Measurements from ENCODE around the gene ATF2. TPM values are rescaled to one million over a fixed set of nuclear protein-coding genes. Genes with fewer than 3 reads are reported as not detected.
A peak's percentile ranks its signal among the peaks of the same experiment; 100 is the strongest.

ATF2 gene
- total RNA-seq, 1 donor from 2014 or later = 71.0 TPM

DNA sequence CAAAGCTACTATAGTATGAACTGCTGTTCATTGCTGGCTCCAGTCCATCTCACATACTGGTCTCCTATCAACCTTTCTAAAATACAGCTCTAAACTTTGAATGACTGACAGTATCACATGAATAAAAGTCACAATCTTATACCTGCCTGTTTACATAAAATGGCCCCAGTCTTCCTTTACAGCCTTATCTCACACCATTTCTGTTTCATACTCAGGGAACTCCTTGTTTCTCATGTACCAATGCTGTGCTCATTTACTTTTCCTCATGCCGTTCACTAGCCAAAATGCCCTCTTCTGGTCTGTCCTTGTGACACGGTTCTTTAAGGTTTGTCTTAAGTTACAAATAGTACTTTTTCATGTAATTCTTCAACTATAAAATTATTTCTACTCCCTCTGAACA lies 7.3 kb upstream of the ATF2 start:
- H3K27me3 Mint-ChIP-seq (ENCODE audit: unreplicated experiment) = no peaks in the 10 kb centered on the region
- DNase-seq (ENCODE audit: extremely low spot score, unreplicated experiment) = no peak
- H3K4me1 Mint-ChIP-seq (ENCODE audit: unreplicated experiment) = peaks cover 7% of the 10 kb centered on the region
- TF ChIP-seq, protein P1, sequence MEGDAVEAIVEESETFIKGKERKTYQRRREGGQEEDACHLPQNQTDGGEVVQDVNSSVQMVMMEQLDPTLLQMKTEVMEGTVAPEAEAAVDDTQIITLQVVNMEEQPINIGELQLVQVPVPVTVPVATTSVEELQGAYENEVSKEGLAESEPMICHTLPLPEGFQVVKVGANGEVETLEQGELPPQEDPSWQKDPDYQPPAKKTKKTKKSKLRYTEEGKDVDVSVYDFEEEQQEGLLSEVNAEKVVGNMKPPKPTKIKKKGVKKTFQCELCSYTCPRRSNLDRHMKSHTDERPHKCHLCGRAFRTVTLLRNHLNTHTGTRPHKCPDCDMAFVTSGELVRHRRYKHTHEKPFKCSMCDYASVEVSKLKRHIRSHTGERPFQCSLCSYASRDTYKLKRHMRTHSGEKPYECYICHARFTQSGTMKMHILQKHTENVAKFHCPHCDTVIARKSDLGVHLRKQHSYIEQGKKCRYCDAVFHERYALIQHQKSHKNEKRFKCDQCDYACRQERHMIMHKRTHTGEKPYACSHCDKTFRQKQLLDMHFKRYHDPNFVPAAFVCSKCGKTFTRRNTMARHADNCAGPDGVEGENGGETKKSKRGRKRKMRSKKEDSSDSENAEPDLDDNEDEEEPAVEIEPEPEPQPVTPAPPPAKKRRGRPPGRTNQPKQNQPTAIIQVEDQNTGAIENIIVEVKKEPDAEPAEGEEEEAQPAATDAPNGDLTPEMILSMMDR (IDR thresholded peaks at IDR 0.05) = no peak
- peaks cover 23% of the 10 kb centered on the region for H3K36me3 Mint-ChIP-seq (ENCODE audit: unreplicated experiment)
- no peaks in the 10 kb centered on the region for H3K9me3 Mint-ChIP-seq (ENCODE audit: unreplicated experiment)
- H3K4me3 Mint-ChIP-seq (ENCODE audit: unreplicated experiment) = no peak overlapping the region
- H3K27ac Mint-ChIP-seq (ENCODE audit: unreplicated experiment) = no peak overlapping the region

DNA sequence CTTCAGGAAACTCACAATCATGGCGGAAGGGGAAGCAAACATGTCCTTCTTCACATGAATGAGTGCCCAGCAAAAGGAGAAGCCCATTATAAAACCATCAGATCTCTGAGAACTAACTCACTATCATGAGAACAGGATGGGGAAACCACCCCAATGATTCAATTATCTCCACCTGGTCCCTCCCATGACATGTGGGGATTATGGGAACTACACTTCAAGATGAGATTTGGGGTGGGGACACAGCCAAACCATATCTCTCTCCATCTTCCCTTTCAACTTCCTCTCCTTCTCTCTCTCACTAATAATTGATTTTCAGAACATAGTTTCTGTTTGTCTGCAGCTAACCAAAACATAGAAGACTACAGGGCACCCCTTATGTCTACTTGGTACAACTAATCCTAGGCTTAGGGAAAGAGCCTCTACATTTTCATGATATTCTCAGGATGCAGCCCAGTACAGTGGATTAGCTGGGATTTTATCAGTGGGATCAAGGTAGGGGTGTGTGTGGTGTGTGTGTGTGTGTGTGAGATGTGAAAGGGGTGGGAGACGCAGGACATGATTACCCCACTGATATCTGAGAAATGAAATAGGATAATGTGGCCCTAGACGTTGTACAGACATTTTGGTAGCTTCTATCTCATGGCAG lies 2.8 kb upstream of the ATF2 start:
- H3K27ac Mint-ChIP-seq (ENCODE audit: unreplicated experiment) = no peak overlapping the region
- no peaks in the 10 kb centered on the region for H3K27me3 Mint-ChIP-seq (ENCODE audit: unreplicated experiment)
- no peaks in the 10 kb centered on the region for H3K36me3 Mint-ChIP-seq (ENCODE audit: unreplicated experiment)
- TF ChIP-seq, protein P1 (IDR thresholded peaks at IDR 0.05) = no peak
- H3K9me3 Mint-ChIP-seq (ENCODE audit: unreplicated experiment) = no peaks in the 10 kb centered on the region
- H3K4me3 Mint-ChIP-seq (ENCODE audit: unreplicated experiment) = no peak overlapping the region
- peaks cover 20% of the 10 kb centered on the region for H3K4me1 Mint-ChIP-seq (ENCODE audit: unreplicated experiment)
- no peak for DNase-seq (ENCODE audit: extremely low spot score, unreplicated experiment)

- no peak for DNase-seq (ENCODE audit: extremely low spot score, unreplicated experiment)
- peak overlapping the region; percentile 98 for H3K27ac Mint-ChIP-seq (ENCODE audit: unreplicated experiment)
- peaks cover 29% of the 10 kb centered on the region for H3K4me1 Mint-ChIP-seq (ENCODE audit: unreplicated experiment)
- TF ChIP-seq, protein P1 (IDR thresholded peaks at IDR 0.05) = no peak
- peak overlapping the region; percentile 99 for H3K4me3 Mint-ChIP-seq (ENCODE audit: unreplicated experiment)
- H3K36me3 Mint-ChIP-seq (ENCODE audit: unreplicated experiment) = no peaks in the 10 kb centered on the region
- no peaks in the 10 kb centered on the region for H3K27me3 Mint-ChIP-seq (ENCODE audit: unreplicated experiment)
- no peaks in the 10 kb centered on the region for H3K9me3 Mint-ChIP-seq (ENCODE audit: unreplicated experiment)
Measured at GRCh38 chr2:175169191-175169590, 1.2 kb upstream of the ATF2 start.

GRCh38 chr2:175168564-175168945 lies 552 bp upstream of the ATF2 start:
- peaks cover 29% of the 10 kb centered on the region for H3K4me1 Mint-ChIP-seq (ENCODE audit: unreplicated experiment)
- H3K9me3 Mint-ChIP-seq (ENCODE audit: unreplicated experiment) = no peaks in the 10 kb centered on the region
- TF ChIP-seq, protein P1 (IDR thresholded peaks at IDR 0.05) = no peak
- H3K36me3 Mint-ChIP-seq (ENCODE audit: unreplicated experiment) = no peaks in the 10 kb centered on the region
- H3K27me3 Mint-ChIP-seq (ENCODE audit: unreplicated experiment) = no peaks in the 10 kb centered on the region
- peak overlapping the region; percentile 98 for H3K27ac Mint-ChIP-seq (ENCODE audit: unreplicated experiment)
- H3K4me3 Mint-ChIP-seq (ENCODE audit: unreplicated experiment) = peak overlapping the region; percentile 99
- no peak for DNase-seq (ENCODE audit: extremely low spot score, unreplicated experiment)

GRCh38 chr2:175167076-175167791 lies 769 bp downstream of the ATF2 start:
- Mint-ChIP-seq H3K27me3 (ENCODE audit: unreplicated experiment) (no peaks in the 10 kb centered on the region), H3K27ac (ENCODE audit: unreplicated experiment) (peak overlapping the region; percentile 98), H3K9me3 (ENCODE audit: unreplicated experiment) (no peaks in the 10 kb centered on the region), H3K4me3 (ENCODE audit: unreplicated experiment) (peak overlapping the region; percentile 99), H3K4me1 (ENCODE audit: unreplicated experiment) (peaks cover 29% of the 10 kb centered on the region), H3K36me3 (ENCODE audit: unreplicated experiment) (no peaks in the 10 kb centered on the region)
- TF ChIP-seq, protein P1 (IDR thresholded peaks at IDR 0.05) = no peak
- no peak for DNase-seq (ENCODE audit: extremely low spot score, unreplicated experiment)
